ENCODE data around the gene FOLR2.
"Not testable (repeated sequence)": the region's sequence is repeated elsewhere in the genome, so short reads cannot be mapped to it uniquely, and the experiment has no call there.

FOLR2 gene

DNA sequence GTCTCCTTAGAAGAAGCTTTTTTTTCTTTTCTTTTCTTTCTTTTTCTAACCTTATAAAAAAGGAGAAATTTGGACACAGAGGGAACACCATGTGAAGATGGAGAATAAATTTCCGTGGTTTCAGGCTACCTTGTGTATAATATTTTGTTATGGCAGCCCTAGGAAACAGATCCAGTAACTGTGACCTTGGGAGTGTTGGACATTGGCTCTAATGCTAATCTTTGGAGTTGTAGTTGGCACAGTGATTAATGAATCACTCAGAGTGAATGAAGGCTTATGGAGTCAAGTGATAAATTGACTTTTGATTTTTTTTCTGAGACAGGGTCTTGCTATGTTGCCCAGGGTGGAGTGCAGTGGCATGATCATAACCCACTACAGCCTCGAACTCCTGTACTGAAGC, 42.9 kb downstream of the FOLR2 start:
- Histone ChIP-seq H3K36me3 (ENCODE audit: control insufficient read depth, insufficient read depth, low read length) (no peaks in the 10 kb centered on the region), H3K4me3 (ENCODE audit: low read depth, low read length) (no peak overlapping the region), H3K9ac (ENCODE audit: low read length) (no peak overlapping the region), H3K9me3 (ENCODE audit: control insufficient read depth, insufficient read depth, low read depth, low read length) (no peaks in the 10 kb centered on the region), H3K4me1 (ENCODE audit: control insufficient read depth, insufficient read depth, low read length) (no peaks in the 10 kb centered on the region), H3K27me3 (ENCODE audit: control insufficient read depth, insufficient read depth, low read length) (peaks cover 3% of the 10 kb centered on the region; the same call in 1 of the 2 replicates), H3K27ac (ENCODE audit: low read depth, low read length) (no peak overlapping the region)

DNA sequence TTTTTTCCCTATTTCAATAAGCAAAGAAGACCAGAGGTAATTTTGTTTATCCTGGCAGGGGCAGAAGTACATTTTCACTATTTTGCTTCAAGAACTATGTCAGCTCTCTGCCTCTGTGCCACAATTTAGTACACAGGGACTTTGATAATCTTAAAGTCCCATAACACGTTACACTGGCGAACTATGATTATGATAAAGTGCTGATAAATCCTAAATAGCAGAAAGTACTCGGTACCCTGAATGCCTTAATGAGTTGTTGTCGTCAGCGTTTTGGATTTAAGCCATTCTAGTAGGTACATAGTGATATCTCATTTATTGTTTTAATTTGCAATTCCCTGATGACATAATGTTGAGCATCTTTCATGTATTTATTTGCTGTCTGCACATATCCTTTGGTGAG, 44.0 kb downstream of the FOLR2 start:
- H3K9ac ChIP-seq (ENCODE audit: low read length) = no peak overlapping the region
- H3K4me1 ChIP-seq (ENCODE audit: control insufficient read depth, insufficient read depth, low read length) = no peaks in the 10 kb centered on the region
- no peaks in the 10 kb centered on the region for H3K36me3 ChIP-seq (ENCODE audit: control insufficient read depth, insufficient read depth, low read length)
- no peaks in the 10 kb centered on the region for H3K9me3 ChIP-seq (ENCODE audit: control insufficient read depth, insufficient read depth, low read depth, low read length)
- H3K4me3 ChIP-seq (ENCODE audit: low read depth, low read length) = no peak overlapping the region
- H3K27ac ChIP-seq (ENCODE audit: low read depth, low read length) = no peak overlapping the region
- H3K27me3 ChIP-seq (ENCODE audit: control insufficient read depth, insufficient read depth, low read length) = no peaks in the 10 kb centered on the region; the same call in 1 of the 2 replicates

DNA sequence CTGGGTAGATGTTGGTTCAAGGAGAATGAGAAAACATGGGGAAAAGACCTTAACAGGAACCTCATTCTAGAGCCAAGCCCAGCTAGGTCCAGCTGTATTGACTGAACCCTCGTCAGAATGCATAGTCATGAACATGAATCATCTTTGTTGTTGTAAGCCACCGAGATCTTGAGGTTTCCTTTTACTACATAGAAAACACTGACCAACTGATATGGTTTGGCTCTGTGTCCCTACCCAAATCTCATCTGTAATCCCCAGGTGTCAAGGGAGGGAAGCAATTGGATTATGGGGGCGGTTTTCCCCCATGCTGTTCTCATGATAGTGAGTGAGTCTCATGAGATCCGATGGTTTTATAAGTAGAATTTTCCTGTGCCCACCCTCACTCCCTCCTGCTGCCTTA, 46.8 kb downstream of the FOLR2 start:
- Histone ChIP-seq H3K27ac (ENCODE audit: low read depth, low read length) (no peak overlapping the region), H3K9me3 (ENCODE audit: control insufficient read depth, insufficient read depth, low read depth, low read length) (no peaks in the 10 kb centered on the region), H3K27me3 (ENCODE audit: control insufficient read depth, insufficient read depth, low read length) (no peaks in the 10 kb centered on the region), H3K4me1 (ENCODE audit: control insufficient read depth, insufficient read depth, low read length) (no peaks in the 10 kb centered on the region), H3K4me3 (ENCODE audit: low read depth, low read length) (no peak overlapping the region), H3K9ac (ENCODE audit: low read length) (no peak overlapping the region), H3K36me3 (ENCODE audit: control insufficient read depth, insufficient read depth, low read length) (no peaks in the 10 kb centered on the region)

DNA sequence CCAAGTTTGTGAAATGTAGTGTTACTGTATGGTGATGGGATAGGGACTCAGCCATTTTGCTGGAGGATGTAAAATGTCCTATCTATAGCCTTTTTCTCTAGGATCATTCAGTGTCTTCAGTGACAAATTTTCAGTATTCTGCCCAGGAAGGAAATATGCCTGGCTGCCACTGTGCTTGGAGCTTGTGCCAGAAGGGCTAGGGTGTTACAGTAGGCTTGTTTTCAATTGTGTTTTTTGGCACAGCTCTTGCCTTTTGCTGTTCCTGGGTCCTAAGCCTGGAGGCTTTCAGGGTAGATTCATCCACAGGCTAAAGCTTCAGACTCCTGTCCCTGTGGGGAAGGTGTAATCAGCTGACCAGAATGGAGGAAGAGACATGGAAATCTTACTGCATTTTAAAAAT, 49.4 kb downstream of the FOLR2 start:
- H3K4me1 ChIP-seq (ENCODE audit: control insufficient read depth, insufficient read depth, low read length) = no peaks in the 10 kb centered on the region
- no peak overlapping the region for H3K9ac ChIP-seq (ENCODE audit: low read length)
- H3K27me3 ChIP-seq (ENCODE audit: control insufficient read depth, insufficient read depth, low read length) = no peaks in the 10 kb centered on the region
- H3K36me3 ChIP-seq (ENCODE audit: control insufficient read depth, insufficient read depth, low read length) = no peaks in the 10 kb centered on the region
- H3K4me3 ChIP-seq (ENCODE audit: low read depth, low read length) = no peak overlapping the region
- no peaks in the 10 kb centered on the region for H3K9me3 ChIP-seq (ENCODE audit: control insufficient read depth, insufficient read depth, low read depth, low read length)
- H3K27ac ChIP-seq (ENCODE audit: low read depth, low read length) = no peak overlapping the region

DNA sequence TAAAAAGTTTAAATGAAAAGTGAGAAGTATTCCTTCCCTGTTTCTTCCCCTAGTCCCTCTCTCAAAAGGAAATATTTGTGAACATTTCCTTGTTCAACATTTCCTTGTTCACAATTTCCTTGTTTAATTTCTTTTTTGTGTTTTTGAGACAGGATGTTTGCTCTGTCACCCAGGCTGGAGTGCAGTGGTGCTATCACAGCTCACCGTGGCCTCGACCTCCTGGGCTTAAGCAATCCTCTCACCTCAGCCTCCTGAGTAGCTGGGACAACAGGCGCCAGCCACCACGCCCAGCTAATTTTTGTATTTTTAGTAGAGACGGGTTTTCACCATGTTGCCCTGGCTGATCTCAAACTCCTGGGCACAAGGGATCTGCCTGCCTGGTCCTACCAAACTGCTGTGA, 50.4 kb downstream of the FOLR2 start:
- H3K4me1 ChIP-seq (ENCODE audit: control insufficient read depth, insufficient read depth, low read length); H3K9ac ChIP-seq (ENCODE audit: low read length); H3K9me3 ChIP-seq (ENCODE audit: control insufficient read depth, insufficient read depth, low read depth, low read length); H3K27me3 ChIP-seq (ENCODE audit: control insufficient read depth, insufficient read depth, low read length); H3K4me3 ChIP-seq (ENCODE audit: low read depth, low read length); H3K27ac ChIP-seq (ENCODE audit: low read depth, low read length); H3K36me3 ChIP-seq (ENCODE audit: control insufficient read depth, insufficient read depth, low read length): not testable (repeated sequence)

DNA sequence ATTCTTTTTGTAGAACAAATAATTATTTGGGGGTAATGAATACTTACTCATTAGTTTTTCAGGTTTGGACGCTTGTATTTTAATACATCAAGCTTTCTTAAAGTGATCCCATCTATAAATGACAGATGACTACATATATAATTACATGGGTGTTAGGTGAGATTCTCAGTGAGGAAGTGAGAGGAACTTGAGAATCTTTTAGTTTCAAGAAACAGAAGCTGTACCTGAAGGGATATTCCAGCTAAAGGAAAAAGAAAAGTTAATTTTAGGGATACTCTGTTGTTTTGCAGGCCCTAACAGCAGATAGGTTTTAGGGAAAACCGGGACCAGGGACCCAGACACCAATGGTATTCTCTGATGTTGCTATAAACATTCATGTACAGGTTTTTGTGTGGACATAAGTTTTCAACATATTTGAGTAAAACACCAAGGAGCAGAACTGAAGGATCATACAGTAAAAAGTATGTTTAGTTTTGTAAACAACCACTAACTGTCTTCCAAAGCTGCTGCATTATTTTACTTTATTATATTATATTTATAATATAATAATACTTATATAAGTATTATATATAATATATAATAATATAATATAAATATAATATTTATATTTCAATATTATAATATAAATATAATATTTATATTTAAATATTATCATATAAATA, 51.5 kb downstream of the FOLR2 start:
- Histone ChIP-seq H3K4me3 (ENCODE audit: low read depth, low read length) (no peak overlapping the region), H3K4me1 (ENCODE audit: control insufficient read depth, insufficient read depth, low read length) (no peaks in the 10 kb centered on the region), H3K27ac (ENCODE audit: low read depth, low read length) (no peak overlapping the region), H3K36me3 (ENCODE audit: control insufficient read depth, insufficient read depth, low read length) (no peaks in the 10 kb centered on the region), H3K9ac (ENCODE audit: low read length) (no peak overlapping the region), H3K27me3 (ENCODE audit: control insufficient read depth, insufficient read depth, low read length) (no peaks in the 10 kb centered on the region), H3K9me3 (ENCODE audit: control insufficient read depth, insufficient read depth, low read depth, low read length) (no peaks in the 10 kb centered on the region)
